HG02852 (cell line): Measurements from ENCODE around the gene OR51B4.
"Not testable (repeated sequence)": the region's sequence is repeated elsewhere in the genome, so short reads cannot be mapped to it uniquely, and the experiment has no call there.

Experiments used
- ATAC-seq: cut with Tn5 transposase; IDR thresholded peaks from one replicate; pipeline ENCODE4 v1.9.1; 2021; ENCODE audit warnings: mild to moderate bottlenecking, moderate library complexity; ENCODE audit not compliant: unreplicated experiment

The OR51B4 gene

GRCh38 chr11:5276697-5277096 lies 25.0 kb downstream of the OR51B4 start:
- no peak for ATAC-seq

- no peak for ATAC-seq
Observed at GRCh38 chr11:5275369-5276110, 26.2 kb downstream of the OR51B4 start.

DNA sequence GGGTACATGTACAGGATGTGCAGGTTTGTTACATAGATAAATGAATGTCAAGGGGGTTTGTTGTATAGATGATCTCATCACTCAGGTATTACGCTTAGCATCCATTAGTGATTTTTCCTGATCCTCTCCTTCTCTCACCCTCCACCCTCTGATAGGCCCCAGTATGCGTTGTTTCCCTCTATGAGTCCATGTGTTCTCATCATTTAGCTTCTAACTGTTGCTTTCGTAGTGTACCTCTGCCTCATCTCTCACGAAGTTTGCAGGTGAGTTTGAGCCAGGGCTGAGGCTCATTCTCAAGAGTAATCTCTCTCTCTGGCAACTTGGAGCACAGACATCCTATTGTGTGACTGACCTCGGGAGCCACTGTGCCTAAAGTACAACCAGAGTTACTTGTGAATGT lies 27.4 kb downstream of the OR51B4 start:
- ATAC-seq = no peak

GRCh38 chr11:5272395-5273017 lies 29.2 kb downstream of the OR51B4 start:
- no peak for ATAC-seq

DNA sequence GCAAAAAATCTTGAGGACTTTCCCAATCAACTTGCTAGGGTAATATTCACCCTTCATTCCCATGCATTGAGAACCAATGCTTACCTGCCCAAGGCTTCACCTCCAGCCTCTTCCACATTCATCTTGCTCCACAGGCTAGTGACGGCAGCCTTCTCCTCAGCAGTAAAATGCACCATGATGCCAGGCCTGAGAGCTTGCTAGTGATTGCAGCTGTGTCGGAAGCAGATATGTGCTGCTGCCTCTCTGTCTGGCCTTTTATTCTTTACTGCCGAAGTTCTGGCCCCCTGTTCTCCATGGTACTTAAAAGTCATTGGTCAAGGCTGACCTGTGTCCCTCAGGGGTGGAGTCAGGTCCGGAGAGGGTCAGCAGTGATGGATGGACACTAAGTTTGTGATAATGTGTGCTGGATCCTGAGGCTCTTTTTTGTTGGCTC lies 32.0 kb downstream of the OR51B4 start, which contains the start of gene HBE1:
Gene HBE1, minus strand, starts transcription at position 231 of the 433 bp plus-strand sequence. Its CDS starts 55 bp downstream, at position 176.
- no peak for ATAC-seq

DNA sequence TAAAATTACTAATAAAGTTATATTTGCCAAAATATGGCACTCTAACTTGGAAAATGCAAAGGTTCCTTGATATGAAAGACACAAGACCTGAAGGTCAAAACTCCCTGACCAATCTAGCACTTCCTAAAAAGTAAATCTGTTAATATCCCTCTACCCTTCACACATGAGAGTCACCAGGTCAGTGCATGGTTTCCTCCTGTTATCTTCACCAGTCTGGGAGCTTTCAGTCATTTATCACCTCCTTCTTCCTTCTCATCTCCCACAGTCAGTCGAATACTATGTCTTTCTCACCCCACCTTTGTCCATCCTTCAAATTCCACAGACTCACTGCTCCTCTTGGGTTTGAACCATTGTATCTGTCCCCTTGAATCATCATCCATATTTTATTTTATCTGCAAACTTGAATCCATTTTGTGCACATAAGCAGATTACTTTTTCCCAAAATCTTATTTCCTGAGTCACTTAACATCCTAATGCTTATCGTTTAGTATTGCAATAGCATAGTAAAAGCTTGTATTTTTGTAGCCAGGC lies 34.6 kb downstream of the OR51B4 start:
- no peak for ATAC-seq

- no peak for ATAC-seq
Observed at GRCh38 chr11:5266609-5267008, 35.1 kb downstream of the OR51B4 start.

DNA sequence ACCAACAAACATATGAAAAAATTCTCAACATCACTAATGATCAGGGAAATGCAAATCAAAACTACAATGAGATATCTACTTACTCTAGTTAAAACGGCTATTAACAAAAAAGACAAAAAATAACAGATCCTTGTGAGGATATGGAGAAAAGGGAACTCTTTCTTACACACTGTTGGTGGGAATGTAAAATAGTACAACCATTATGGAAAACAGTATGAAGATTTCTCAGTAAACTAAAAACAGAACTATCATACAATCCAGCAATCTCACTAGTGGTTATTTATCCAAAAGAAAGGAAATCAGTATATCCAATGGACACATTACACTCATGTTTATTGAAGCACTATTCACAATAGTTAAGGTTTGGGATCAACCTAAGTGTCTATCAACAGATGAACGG lies 35.9 kb downstream of the OR51B4 start:
- ATAC-seq = no peak

GRCh38 chr11:5258543-5259262 lies 43.0 kb downstream of the OR51B4 start:
- ATAC-seq = no peak

GRCh38 chr11:5257296-5257695 lies 44.5 kb downstream of the OR51B4 start:
- no peak for ATAC-seq

- ATAC-seq = not testable (repeated sequence)
Observed at GRCh38 chr11:5254646-5255413, 46.9 kb downstream of the OR51B4 start, which contains the start of gene HBG2. HBG2 (minus strand) TSS chr11:5254781; CDS start chr11:5254728, 53 bp downstream.

GRCh38 chr11:5254023-5254422 lies 47.7 kb downstream of the OR51B4 start:
- not testable (repeated sequence) for ATAC-seq

- not testable (repeated sequence) for ATAC-seq
Observed at GRCh38 chr11:5253440-5253839, 48.3 kb downstream of the OR51B4 start.

GRCh38 chr11:5252919-5253265 lies 48.9 kb downstream of the OR51B4 start:
- ATAC-seq = no peak

GRCh38 chr11:5252192-5252918 lies 49.4 kb downstream of the OR51B4 start:
- ATAC-seq = no peak

- no peak for ATAC-seq
Observed at GRCh38 chr11:5251746-5252145, 50.0 kb downstream of the OR51B4 start.
